ENCODE measurements around the gene DICER1.

Gene DICER1

DNA sequence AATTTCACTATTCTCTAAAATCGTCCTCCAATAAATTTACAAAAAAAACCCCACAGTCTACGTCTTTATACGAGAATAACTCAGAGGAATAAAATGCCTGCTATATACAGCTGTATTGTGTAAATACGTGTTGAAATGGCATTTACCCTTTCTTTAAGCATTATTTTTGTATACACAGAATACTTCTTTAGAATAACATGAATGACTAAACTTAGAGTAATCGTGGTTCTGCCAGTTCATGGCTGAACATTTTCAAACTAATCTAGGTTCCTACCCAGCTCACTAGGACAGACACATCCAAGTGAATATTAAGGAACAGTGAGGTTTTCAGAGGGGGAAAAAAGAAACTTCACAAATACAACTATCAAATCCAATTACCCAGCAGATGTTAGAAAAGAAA, 24.6 kb downstream of the DICER1 start:
- H3K4me3 ChIP-seq (ENCODE audit: low read depth, low read length) = no peak overlapping the region
- POLR2A ChIA-PET = no interaction called here
- DNase-seq (ENCODE audit: low read depth, low spot score) = no peak
- TF ChIP-seq, protein P1, sequence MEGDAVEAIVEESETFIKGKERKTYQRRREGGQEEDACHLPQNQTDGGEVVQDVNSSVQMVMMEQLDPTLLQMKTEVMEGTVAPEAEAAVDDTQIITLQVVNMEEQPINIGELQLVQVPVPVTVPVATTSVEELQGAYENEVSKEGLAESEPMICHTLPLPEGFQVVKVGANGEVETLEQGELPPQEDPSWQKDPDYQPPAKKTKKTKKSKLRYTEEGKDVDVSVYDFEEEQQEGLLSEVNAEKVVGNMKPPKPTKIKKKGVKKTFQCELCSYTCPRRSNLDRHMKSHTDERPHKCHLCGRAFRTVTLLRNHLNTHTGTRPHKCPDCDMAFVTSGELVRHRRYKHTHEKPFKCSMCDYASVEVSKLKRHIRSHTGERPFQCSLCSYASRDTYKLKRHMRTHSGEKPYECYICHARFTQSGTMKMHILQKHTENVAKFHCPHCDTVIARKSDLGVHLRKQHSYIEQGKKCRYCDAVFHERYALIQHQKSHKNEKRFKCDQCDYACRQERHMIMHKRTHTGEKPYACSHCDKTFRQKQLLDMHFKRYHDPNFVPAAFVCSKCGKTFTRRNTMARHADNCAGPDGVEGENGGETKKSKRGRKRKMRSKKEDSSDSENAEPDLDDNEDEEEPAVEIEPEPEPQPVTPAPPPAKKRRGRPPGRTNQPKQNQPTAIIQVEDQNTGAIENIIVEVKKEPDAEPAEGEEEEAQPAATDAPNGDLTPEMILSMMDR (IDR thresholded peaks at IDR 0.05; ENCODE audit: insufficient read depth, low read length, missing control alignments) = no peak
- CTCF ChIA-PET = interaction anchor here (1.4 kb wide), 1 partner anchor 30 kb away, joined by 4 read pairs; no protein-coding TSS in a partner anchor

DNA sequence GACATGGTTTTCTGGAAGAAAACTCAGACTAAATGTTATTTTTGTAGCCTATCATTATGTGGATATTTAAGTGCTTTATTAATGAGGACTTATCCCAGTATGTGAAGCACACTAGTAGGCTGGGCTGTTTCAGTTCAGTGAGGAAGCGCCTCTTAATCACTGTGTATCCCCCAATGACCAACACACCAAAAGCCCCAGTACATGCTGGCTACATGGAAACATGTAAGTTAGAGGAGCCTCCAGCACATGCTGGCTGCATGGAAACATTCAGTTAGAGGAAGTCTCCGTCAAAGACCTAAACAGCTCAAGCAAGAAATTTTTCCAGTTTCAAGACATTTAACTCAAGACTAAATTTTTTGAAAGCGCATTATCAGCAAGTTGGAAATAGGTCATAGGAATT, 26.8 kb downstream of the DICER1 start:
- ChIA-PET POLR2A (no interaction called here), CTCF (no interaction called here)
- TF ChIP-seq, protein P1 (IDR thresholded peaks at IDR 0.05; ENCODE audit: insufficient read depth, low read length, missing control alignments) = no peak
- DNase-seq (ENCODE audit: low read depth, low spot score) = no peak
- no peak overlapping the region for H3K4me3 ChIP-seq (ENCODE audit: low read depth, low read length)

DNA sequence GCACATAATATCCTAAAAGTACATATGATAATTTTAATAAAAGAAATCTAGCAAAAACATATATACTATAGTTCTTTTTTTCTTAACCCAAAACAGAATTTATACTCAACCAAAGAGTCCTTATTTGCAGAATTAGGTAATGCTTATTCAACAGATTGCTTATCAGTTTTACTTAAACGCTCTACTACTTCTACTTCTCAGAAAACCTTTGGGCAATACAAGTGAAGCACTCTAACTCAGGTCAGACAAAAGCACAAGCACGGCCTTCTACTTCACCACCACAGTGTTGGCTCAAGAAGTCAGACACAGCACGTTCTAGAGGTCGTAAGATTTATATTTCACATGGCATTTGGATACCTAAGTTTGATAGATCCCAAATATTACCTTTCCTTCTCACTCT, 29.2 kb downstream of the DICER1 start:
- CTCF ChIA-PET = no interaction called here
- POLR2A ChIA-PET = no interaction called here
- DNase-seq (ENCODE audit: low read depth, low spot score) = no peak
- TF ChIP-seq, protein P1 (IDR thresholded peaks at IDR 0.05; ENCODE audit: insufficient read depth, low read length, missing control alignments) = no peak
- H3K4me3 ChIP-seq (ENCODE audit: low read depth, low read length) = no peak overlapping the region

DNA sequence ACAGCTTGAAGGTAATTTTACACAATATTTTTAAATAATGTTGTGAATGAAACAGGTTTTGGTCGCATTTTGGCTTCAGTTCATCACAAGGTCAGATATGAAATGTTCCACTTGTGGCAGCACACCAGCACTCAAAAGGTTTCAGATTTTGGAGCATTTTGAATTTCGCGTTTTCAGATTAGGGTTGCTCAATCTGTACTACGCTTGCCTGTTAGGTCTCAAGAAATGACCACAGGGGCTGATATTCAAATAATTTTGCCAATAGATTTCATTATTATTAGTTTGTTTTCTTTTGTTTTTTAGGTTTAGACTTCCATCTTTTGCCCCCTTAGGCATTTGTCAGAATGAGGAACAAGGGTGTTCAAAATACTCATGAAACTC, 29.8 kb downstream of the DICER1 start:
- no peak for DNase-seq (ENCODE audit: low read depth, low spot score)
- TF ChIP-seq, protein P1 (IDR thresholded peaks at IDR 0.05; ENCODE audit: insufficient read depth, low read length, missing control alignments) = no peak
- no peak overlapping the region for H3K4me3 ChIP-seq (ENCODE audit: low read depth, low read length)

DNA sequence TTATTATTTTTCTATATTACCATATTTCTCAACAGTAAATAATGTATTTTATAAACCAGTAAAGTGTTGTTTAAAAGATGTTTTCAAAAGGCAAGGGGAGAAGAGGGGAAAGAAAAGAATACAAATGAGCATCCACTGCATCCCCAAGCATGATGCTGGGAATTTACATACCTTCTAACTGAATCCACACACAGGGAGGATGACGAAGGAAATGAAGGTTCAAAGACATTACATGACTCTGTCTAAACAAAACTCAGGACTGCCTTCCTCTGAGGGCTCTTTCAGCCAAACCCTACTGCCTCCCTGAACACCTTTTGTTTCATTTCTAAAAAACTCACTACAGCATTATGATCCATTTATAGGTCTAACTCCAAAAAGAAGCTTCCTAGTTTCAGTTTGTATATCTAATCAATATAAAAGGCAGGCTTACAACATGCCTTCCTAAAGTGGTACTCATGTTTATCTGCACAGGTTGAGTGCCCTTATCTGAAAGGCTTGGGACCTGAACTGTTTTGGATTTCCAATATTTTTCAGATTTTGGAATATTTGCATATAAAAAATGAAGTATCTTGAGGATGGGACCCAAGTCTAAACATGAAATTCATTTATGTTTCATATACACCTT, 30.3 kb downstream of the DICER1 start:
- H3K4me3 ChIP-seq (ENCODE audit: low read depth, low read length) = no peak overlapping the region

More for the DNA sequence above, 29.8 kb downstream of the DICER1 start:
- ChIA-PET CTCF (no interaction called here), POLR2A (no interaction called here)

DNA sequence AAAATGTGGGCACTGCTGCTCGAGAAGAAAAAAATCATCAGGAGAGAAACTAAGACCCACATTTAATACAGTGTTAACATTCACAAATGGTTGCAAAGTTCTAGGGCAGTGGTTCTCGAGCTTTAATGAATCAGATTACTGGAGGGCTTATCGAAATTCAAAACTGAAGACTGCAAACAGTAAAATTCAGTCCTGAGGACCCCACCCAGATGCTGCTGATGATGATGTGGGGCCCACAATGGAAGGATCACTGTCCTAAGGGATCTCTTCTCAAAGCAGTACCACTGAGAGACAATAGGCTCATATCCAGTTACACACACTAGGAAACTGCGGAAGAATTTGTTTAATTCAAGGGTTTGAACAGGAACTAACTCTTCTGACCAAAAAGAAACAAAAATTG, 31.4 kb downstream of the DICER1 start:
- H3K4me3 ChIP-seq (ENCODE audit: low read depth, low read length) = no peak overlapping the region
- ChIA-PET CTCF (interaction anchor here (1.2 to 1.5 kb wide), 2 partner anchors 305 to 316 kb away, joined by 3 read pairs; no protein-coding TSS in a partner anchor), POLR2A (no interaction called here)
- TF ChIP-seq, protein P1 (IDR thresholded peaks at IDR 0.05; ENCODE audit: insufficient read depth, low read length, missing control alignments) = no peak
- DNase-seq (ENCODE audit: low read depth, low spot score) = no peak

More for the DNA sequence above, 30.3 kb downstream of the DICER1 start:
- POLR2A ChIA-PET = no interaction called here
- DNase-seq (ENCODE audit: low read depth, low spot score) = no peak
- TF ChIP-seq, protein P1 (IDR thresholded peaks at IDR 0.05; ENCODE audit: insufficient read depth, low read length, missing control alignments) = no peak
- CTCF ChIA-PET = interaction anchor here (1.2 kb wide), 1 partner anchor 304 kb away, joined by 3 read pairs; no protein-coding TSS in a partner anchor
